ENCODE data around the gene INAFM2.

The INAFM2 gene

GRCh38 chr15:40312370-40313158 lies 10.9 kb upstream of the INAFM2 start:
- H3K27me3 ChIP-seq (ENCODE audit: insufficient read depth, low read depth) = no peaks in the 10 kb centered on the region
- TF ChIP-seq CTCF (conservative IDR thresholded peaks at IDR 0.05; ENCODE audit: low read depth, low read length) = no peak
- H3K9ac ChIP-seq = no peak overlapping the region
- no peak overlapping the region for H2AFZ ChIP-seq (ENCODE audit: low read depth)
- no peak overlapping the region for H3K4me3 ChIP-seq (IDR thresholded peaks at IDR 0.05; ENCODE audit: insufficient read depth, low read depth, low read length)
- no peaks in the 10 kb centered on the region for H3K79me2 ChIP-seq (ENCODE audit: insufficient read depth, low read depth)
- no peak overlapping the region for H3K4me2 ChIP-seq
- no peaks in the 10 kb centered on the region for H4K20me1 ChIP-seq (ENCODE audit: insufficient read depth)
- H3K36me3 ChIP-seq (ENCODE audit: insufficient read depth) = no peaks in the 10 kb centered on the region
- H3K27ac ChIP-seq = no peak overlapping the region
- H3K4me1 ChIP-seq (ENCODE audit: low read depth, poor library complexity, severe bottlenecking) = no peaks in the 10 kb centered on the region

- Histone ChIP-seq H3K9ac (no peak overlapping the region), H3K79me2 (ENCODE audit: insufficient read depth, low read depth) (no peaks in the 10 kb centered on the region), H3K27me3 (ENCODE audit: insufficient read depth, low read depth) (no peaks in the 10 kb centered on the region), H3K36me3 (ENCODE audit: insufficient read depth) (no peaks in the 10 kb centered on the region), H2AFZ (ENCODE audit: low read depth) (no peak overlapping the region), H4K20me1 (ENCODE audit: insufficient read depth) (no peaks in the 10 kb centered on the region), H3K4me2 (no peak overlapping the region), H3K4me3 (IDR thresholded peaks at IDR 0.05; ENCODE audit: insufficient read depth, low read depth, low read length) (no peak overlapping the region), H3K27ac (no peak overlapping the region), H3K4me1 (ENCODE audit: low read depth, poor library complexity, severe bottlenecking) (no peaks in the 10 kb centered on the region)
- no peak for TF ChIP-seq CTCF (conservative IDR thresholded peaks at IDR 0.05; ENCODE audit: low read depth, low read length)
These were observed 9.7 kb upstream of the INAFM2 start for GRCh38 chr15:40313531-40314398.

GRCh38 chr15:40314723-40315276 lies 8.7 kb upstream of the INAFM2 start:
- Histone ChIP-seq H3K79me2 (ENCODE audit: insufficient read depth, low read depth) (no peaks in the 10 kb centered on the region), H3K36me3 (ENCODE audit: insufficient read depth) (no peaks in the 10 kb centered on the region), H3K27ac (no peak overlapping the region), H3K27me3 (ENCODE audit: insufficient read depth, low read depth) (no peaks in the 10 kb centered on the region), H2AFZ (ENCODE audit: low read depth) (no peak overlapping the region), H3K4me2 (no peak overlapping the region), H3K9ac (no peak overlapping the region), H4K20me1 (ENCODE audit: insufficient read depth) (no peaks in the 10 kb centered on the region), H3K4me3 (IDR thresholded peaks at IDR 0.05; ENCODE audit: insufficient read depth, low read depth, low read length) (no peak overlapping the region), H3K4me1 (ENCODE audit: low read depth, poor library complexity, severe bottlenecking) (no peaks in the 10 kb centered on the region)
- no peak for TF ChIP-seq CTCF (conservative IDR thresholded peaks at IDR 0.05; ENCODE audit: low read depth, low read length)

- Histone ChIP-seq H3K4me1 (ENCODE audit: low read depth, poor library complexity, severe bottlenecking) (peaks cover 7% of the 10 kb centered on the region), H3K36me3 (ENCODE audit: insufficient read depth) (no peaks in the 10 kb centered on the region), H2AFZ (ENCODE audit: low read depth) (no peak overlapping the region), H3K27me3 (ENCODE audit: insufficient read depth, low read depth) (no peaks in the 10 kb centered on the region), H4K20me1 (ENCODE audit: insufficient read depth) (no peaks in the 10 kb centered on the region), H3K9ac (no peak overlapping the region), H3K79me2 (ENCODE audit: insufficient read depth, low read depth) (no peaks in the 10 kb centered on the region), H3K27ac (no peak overlapping the region), H3K4me2 (no peak overlapping the region), H3K4me3 (IDR thresholded peaks at IDR 0.05; ENCODE audit: insufficient read depth, low read depth, low read length) (no peak overlapping the region)
- no peak for TF ChIP-seq CTCF (conservative IDR thresholded peaks at IDR 0.05; ENCODE audit: low read depth, low read length)
These were observed 6.6 kb upstream of the INAFM2 start for GRCh38 chr15:40316931-40317330.
